Activated naive CD4-positive, alpha-beta T cell treated with anti-CD3 and anti-CD28 coated beads, Interleukin-2, amount 10 ng/mL, durations not matched to agents 7 days and 5 days (primary cell): ENCODE measurements around the gene AZIN2.
"Not testable (repeated sequence)": the region's sequence is repeated elsewhere in the genome, so short reads cannot be mapped to it uniquely, and the experiment has no call there.

Source experiments
- CTCF ChIA-PET: fragments of 350-600 bp; sonication (Branson Sonifier 250); formaldehyde crosslinking; loops from one replicate; lab custom pipeline; 2021; ENCODE audit warnings: antibody characterized with exemption; lab: Charles Lee
- DNase-seq: peaks from one replicate; pipeline ENCODE4 v3.0.0-alpha.2; 2020
- H3K27ac Mint-ChIP-seq: one replicate; pipeline ENCODE4 v1.8.0; 2021; ENCODE audit warnings: mild to moderate bottlenecking, moderate library complexity, mixed read lengths
- H3K27me3 Mint-ChIP-seq: one replicate; pipeline ENCODE4 v1.8.0; 2021; ENCODE audit warnings: mild to moderate bottlenecking, mixed read lengths
- H3K36me3 Mint-ChIP-seq: one replicate; pipeline ENCODE4 v1.8.0; 2021; ENCODE audit warnings: mixed read lengths
- H3K4me1 Mint-ChIP-seq: one replicate; pipeline ENCODE4 v1.8.0; 2021; ENCODE audit warnings: mixed read lengths
- H3K4me3 Mint-ChIP-seq: one replicate; pipeline ENCODE4 v1.8.0; 2021; ENCODE audit warnings: mild to moderate bottlenecking, moderate library complexity, mixed read lengths
- H3K9me3 Mint-ChIP-seq: one replicate; pipeline ENCODE4 v1.8.0; 2021; ENCODE audit warnings: mixed read lengths

AZIN2 gene

DNA sequence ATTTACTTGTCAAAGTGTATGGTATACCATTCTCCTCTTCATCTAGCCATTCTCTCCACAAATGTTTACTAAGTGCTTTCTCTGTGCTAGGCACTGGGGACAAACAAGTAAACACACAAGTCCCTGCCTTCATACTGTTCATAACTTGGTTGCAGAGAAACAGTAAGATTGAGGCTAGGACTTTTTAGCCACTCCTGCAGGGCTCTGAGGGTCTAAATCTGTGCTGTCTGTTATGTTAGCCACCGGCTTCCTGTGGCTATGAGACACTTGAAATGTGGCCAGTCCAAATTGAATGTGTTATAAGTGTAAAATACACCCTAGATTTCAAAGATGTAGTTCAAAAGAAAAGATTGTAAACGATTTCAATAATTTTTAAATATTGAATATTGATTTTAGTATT is 50.2 kb downstream of the AZIN2 start:
- no peak for DNase-seq
- Mint-ChIP-seq H3K4me3 (no peak overlapping the region), H3K4me1 (peaks cover 43% of the 10 kb centered on the region), H3K27me3 (peaks cover 3% of the 10 kb centered on the region), H3K9me3 (no peaks in the 10 kb centered on the region), H3K27ac (no peak overlapping the region), H3K36me3 (peaks cover 6% of the 10 kb centered on the region)
- CTCF ChIA-PET: no interaction called here

DNA sequence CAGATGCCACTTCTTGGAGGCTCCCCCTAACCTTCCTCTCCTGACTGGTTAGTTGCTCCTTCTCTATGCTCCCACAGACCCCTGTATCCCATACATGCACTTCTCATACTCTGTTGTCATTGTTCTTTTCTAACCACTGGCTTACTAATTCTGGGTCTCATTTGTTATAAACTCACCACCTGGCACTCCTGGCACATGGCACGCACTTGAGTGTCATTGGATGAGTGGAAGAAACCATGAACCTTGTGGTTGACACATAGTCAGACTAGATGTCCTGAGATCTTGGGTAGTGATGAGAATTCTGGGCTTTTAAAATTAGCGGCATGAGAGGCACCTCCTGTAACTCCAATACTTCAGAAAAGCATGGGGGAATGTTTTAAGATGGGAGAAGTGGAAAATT is 51.6 kb downstream of the AZIN2 start:
- Mint-ChIP-seq H3K27me3 (peaks cover 4% of the 10 kb centered on the region), H3K4me1 (peaks cover 33% of the 10 kb centered on the region), H3K36me3 (peaks cover 5% of the 10 kb centered on the region), H3K4me3 (no peak overlapping the region), H3K9me3 (no peaks in the 10 kb centered on the region), H3K27ac (no peak overlapping the region)
- CTCF ChIA-PET: no interaction called here
- DNase-seq: no peak

DNA sequence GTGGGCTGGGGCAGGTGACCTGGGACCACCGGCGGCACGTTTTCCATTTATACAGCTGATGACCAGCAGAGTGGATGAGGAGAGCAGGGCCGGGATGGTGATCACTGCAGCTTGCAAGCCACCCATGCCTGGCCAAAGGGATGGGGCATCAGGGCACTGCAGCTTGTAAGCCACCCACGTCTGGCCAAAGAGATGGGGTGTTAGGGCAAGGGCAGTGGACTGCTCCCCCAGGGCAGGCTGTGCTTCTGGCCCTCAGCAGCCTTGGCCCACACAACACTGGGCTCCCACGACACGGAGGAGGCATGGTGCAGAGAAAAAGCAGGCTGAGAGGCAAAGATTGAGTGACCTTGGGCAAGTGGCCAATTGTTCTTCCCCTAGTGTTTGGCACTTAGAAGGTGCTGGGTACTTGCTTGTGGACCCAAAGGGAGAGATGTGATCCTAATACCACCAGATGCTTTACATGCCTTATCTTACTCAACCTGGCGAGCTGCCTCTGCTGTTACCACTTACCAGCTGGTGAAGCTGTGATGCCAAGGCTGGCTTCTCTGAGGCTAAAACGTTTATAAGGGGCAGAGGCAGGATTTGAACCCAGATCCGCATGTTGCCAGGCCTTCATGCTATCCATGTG is 52.6 kb downstream of the AZIN2 start:
- Mint-ChIP-seq H3K4me3 (no peak overlapping the region), H3K27ac (no peak overlapping the region), H3K36me3 (peaks cover 5% of the 10 kb centered on the region), H3K4me1 (peaks cover 26% of the 10 kb centered on the region), H3K27me3 (peaks cover 8% of the 10 kb centered on the region), H3K9me3 (no peaks in the 10 kb centered on the region)
- CTCF ChIA-PET: no interaction called here
- DNase-seq: no peak

DNA sequence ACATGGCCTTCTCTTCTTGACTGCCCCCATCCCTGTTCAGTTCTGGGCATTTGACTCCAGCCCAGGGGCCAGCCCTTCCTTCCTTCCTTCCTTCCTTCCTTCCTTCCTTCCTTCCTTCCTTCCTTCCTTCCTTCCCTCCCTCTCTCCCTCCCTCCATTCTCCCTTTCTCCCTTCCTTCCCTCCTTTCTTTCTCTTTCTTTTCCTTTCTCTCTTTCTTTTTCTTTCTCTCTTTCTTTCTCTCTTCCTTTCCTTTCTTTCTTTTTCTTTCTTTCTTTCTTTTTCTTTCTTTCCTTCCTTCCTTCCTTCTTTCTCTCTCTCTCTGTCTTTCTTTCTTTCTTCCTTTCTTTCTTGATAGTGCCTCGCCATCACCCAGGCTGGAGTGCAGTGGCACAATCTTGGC is 55.1 kb downstream of the AZIN2 start:
- not testable (repeated sequence) for H3K4me1 Mint-ChIP-seq, H3K9me3 Mint-ChIP-seq, H3K36me3 Mint-ChIP-seq, H3K4me3 Mint-ChIP-seq, H3K27me3 Mint-ChIP-seq, DNase-seq, H3K27ac Mint-ChIP-seq
- CTCF ChIA-PET: interaction anchor here (1.3 to 1.5 kb wide), 3 partner anchors 9 to 335 kb away, joined by 3 to 8 read pairs (median 3); no protein-coding TSS in a partner anchor

DNA sequence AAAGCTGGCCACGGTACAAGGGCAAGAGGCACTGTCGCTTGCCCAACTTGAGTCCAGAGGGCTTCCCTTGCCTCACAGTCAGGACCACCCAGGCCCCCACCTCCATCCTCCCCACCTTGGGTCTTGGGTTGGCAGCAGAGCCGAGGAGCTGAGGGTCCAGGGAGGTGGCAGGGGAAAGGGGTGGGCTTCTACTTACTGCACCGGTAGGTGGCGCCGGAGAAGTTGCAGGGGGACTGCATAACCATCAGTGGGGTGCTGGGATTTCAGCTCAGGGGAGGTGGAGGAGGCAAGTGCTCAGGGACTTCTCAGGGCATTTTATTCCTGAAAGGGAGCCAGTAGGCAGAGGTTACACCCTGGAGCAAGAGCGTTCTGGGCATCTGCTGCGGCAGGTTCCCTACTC is 56.8 kb downstream of the AZIN2 start:
- H3K4me3 Mint-ChIP-seq: no peak overlapping the region
- no peak overlapping the region for H3K27ac Mint-ChIP-seq
- peaks cover 8% of the 10 kb centered on the region for H3K27me3 Mint-ChIP-seq
- no peaks in the 10 kb centered on the region for H3K9me3 Mint-ChIP-seq
- peak; percentile 50 for DNase-seq
- H3K36me3 Mint-ChIP-seq: no peaks in the 10 kb centered on the region
- H3K4me1 Mint-ChIP-seq: peaks cover 9% of the 10 kb centered on the region
- CTCF ChIA-PET: interaction anchor here (1.0 to 1.5 kb wide), 9 partner anchors 8 to 334 kb away, joined by 3 to 4 read pairs (median 4); partner anchors contain the start of gene TRIM62

DNA sequence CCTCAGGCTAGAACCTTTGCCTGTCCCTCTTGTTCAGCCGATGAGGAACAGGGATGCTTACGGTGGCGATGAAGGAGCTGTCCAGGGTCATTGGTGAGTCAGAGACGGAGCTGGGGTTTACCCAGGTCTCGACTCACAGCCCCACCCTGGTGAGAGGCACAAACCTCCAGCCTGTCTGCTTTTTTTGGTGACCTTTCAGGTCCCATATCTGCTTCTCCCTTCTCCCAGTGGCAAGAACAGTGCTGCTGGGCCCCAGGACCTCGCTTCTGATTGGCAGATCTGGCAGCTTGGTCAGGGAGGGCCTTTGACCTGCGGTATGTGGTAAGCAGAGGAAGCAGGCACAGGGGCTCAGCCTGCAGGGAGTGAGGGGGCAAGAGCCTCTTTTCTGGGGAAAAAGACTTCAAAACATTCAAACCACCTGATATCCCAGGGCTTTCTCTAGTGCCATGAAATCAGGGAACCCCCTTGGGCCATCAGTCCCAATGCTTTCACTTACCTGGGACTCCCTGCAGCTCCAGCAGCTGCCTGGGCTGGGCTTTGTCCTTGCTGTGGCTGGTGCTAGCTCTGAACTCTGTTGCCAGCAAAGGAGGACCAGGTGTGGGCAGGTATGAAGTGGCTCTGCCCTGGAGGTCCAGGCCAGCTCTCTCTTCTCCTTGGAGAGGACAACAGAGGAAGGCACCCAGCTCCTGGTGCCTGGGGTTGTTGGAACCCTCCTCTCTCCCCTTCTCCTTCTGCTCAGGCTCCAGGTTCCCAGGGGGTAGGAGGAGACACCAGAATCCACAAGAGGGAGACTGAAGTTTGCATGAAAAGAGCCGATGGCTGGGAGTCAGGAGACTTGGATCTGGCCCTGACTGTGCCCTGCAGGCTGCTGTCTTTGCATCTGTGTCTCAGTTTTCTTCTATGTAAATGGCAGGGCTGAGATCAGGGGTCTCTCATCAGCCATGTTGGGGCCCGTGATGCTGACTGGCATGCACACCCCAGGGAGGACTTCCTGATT is 59.5 kb downstream of the AZIN2 start:
- H3K36me3 Mint-ChIP-seq: peaks cover 2% of the 10 kb centered on the region
- H3K4me3 Mint-ChIP-seq: no peak overlapping the region
- no peak for DNase-seq
- no peaks in the 10 kb centered on the region for H3K9me3 Mint-ChIP-seq
- CTCF ChIA-PET: interaction anchor here (0.9 kb wide), 1 partner anchor 9 kb away, joined by 4 read pairs; no protein-coding TSS in a partner anchor
- H3K27me3 Mint-ChIP-seq: peaks cover 8% of the 10 kb centered on the region
- no peak overlapping the region for H3K27ac Mint-ChIP-seq
- peaks cover 9% of the 10 kb centered on the region for H3K4me1 Mint-ChIP-seq

DNA sequence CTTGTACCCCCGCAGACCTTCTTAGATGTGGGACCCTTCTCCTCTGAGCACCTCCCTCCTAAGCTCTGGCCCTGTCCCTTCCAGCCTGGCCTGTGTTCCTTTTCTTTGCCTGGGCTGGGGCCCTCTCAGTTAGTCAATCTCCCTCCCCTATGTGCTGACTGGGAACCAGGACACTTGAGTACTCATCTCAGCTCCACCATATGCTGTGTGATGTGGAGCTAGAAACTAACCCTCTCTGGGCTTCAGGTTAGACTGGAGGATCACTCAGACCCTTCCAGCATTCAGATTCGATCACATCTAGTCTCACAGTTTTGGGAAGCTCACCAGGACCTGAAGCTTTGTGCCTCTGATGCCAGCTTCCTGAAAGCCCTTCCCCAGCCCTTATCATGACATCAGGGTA is 60.3 kb downstream of the AZIN2 start:
- Mint-ChIP-seq H3K27me3 (peaks cover 4% of the 10 kb centered on the region), H3K4me3 (no peak overlapping the region), H3K4me1 (peaks cover 7% of the 10 kb centered on the region), H3K36me3 (peaks cover 6% of the 10 kb centered on the region), H3K27ac (peak overlapping the region; percentile 33), H3K9me3 (no peaks in the 10 kb centered on the region)
- DNase-seq: no peak
- CTCF ChIA-PET: interaction anchor here (0.9 kb wide), 1 partner anchor 9 kb away, joined by 4 read pairs; no protein-coding TSS in a partner anchor

DNA sequence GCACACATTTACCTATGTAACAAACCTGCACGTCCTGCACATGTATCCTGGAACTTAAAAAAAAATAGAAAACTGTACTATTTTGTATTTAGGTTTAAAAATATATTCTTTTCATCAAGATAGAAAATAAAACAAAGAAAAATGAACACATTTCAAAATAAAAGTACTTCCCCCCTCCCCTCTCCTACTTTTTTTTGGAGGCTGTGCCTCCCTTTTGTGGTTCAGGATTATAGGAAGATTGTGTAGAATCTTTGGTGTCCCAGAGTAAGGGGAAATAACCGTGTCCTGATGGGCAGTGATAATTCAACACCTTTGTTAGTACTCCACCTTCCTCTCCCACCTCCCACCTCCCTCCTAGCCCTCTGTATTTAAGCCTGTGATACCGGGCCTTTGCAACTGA is 60.8 kb downstream of the AZIN2 start:
- Mint-ChIP-seq H3K4me1 (peaks cover 6% of the 10 kb centered on the region), H3K36me3 (peaks cover 10% of the 10 kb centered on the region), H3K4me3 (no peak overlapping the region), H3K9me3 (no peaks in the 10 kb centered on the region), H3K27ac (no peak overlapping the region), H3K27me3 (peaks cover 3% of the 10 kb centered on the region)
- DNase-seq: no peak
- CTCF ChIA-PET: no interaction called here

DNA sequence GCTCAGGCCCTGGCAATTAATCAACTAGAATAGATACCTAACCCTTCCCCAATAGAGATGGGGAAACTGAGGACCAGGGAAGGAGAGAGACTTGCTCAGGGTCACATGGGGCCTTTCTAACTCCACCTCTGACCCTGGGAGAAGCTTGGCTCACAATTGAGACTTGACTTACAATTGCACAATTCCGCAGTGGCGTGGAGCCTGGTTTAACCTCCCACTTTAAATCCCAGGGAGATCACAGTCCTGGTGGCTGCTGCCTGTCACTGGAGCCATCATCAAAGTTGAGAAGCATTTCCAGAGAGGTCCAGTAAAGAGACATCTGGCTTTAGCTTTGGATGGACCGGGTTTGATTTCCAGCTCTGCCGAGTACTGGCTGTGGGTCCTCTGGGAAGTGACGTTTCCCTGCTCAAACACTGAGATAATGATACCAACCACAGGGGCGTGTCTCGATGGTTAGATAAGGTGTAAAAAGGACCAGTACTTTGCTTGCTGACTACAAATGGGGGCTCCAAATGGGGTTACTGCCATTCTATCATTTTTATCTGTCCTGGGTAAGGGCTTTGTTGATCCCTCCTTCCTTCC is 61.6 kb downstream of the AZIN2 start:
- DNase-seq: no peak
- Mint-ChIP-seq H3K36me3 (peaks cover 13% of the 10 kb centered on the region), H3K27ac (no peak overlapping the region), H3K4me3 (no peak overlapping the region), H3K4me1 (peaks cover 6% of the 10 kb centered on the region), H3K27me3 (peaks cover 3% of the 10 kb centered on the region), H3K9me3 (no peaks in the 10 kb centered on the region)
- CTCF ChIA-PET: no interaction called here

DNA sequence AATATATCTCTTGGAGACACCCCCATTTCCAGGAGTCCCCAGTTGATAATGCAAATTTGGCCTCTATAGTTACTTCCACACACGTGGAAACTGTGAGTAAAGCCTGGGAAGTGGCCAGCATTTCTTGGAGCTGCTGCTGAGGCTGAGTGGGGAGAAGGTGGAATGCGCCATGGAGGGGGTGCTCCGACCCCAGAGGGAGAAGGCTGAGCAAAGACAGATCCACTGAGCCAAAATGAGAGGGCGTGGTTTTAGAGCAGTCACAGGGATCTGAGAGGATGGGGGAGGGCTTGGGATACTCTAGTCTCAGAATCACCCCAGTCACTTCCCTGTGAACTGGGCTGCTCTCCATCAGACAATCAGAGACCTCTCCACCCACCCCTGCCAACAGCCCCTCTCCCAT is 62.2 kb downstream of the AZIN2 start:
- Mint-ChIP-seq H3K36me3 (peaks cover 13% of the 10 kb centered on the region), H3K4me1 (peaks cover 6% of the 10 kb centered on the region), H3K4me3 (no peak overlapping the region), H3K27me3 (no peaks in the 10 kb centered on the region), H3K27ac (no peak overlapping the region), H3K9me3 (no peaks in the 10 kb centered on the region)
- CTCF ChIA-PET: no interaction called here
- DNase-seq: no peak

DNA sequence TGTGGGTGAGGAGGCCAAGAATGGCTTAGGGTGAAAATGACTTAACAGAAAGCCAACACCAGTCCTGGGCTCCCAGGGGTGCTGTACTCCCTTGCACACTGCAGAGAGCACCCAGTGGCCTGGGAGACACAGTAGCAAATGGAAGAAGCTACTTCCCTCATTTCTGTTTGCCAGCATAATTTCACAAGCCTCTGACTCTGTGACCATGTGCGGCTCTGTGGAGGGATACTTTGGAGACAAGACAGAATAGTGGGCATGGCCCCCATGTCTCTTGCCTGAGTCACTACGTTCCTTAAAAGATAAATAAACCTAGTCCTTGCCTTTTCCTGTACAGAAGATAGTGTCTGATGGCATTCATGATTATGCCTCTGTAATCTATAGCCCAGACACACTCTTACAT is 62.7 kb downstream of the AZIN2 start:
- no peak for DNase-seq
- CTCF ChIA-PET: no interaction called here
- H3K36me3 Mint-ChIP-seq: peaks cover 13% of the 10 kb centered on the region
- no peaks in the 10 kb centered on the region for H3K27me3 Mint-ChIP-seq
- no peak overlapping the region for H3K4me3 Mint-ChIP-seq
- peaks cover 6% of the 10 kb centered on the region for H3K4me1 Mint-ChIP-seq
- no peaks in the 10 kb centered on the region for H3K9me3 Mint-ChIP-seq
- no peak overlapping the region for H3K27ac Mint-ChIP-seq

DNA sequence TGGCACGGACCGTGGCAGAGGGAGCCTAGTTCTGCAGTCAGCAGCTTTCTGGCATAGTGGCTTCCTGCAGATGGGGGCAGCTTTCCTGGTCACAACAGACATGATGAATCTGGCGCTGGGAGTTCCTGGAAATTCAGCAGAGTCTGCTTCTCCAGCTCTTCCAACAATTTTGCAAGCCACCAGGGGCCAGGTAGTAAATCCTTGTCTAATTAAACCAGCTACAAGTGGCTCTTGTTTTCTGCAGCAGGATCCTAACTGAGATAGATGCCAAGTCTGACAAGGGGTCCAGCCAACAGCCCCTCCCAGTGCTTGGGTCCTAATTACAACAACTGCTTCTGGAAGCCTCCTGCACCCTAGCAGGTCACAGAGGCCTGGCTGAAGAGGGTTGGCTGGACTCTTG is 65.0 kb downstream of the AZIN2 start:
- H3K9me3 Mint-ChIP-seq: no peaks in the 10 kb centered on the region
- H3K4me3 Mint-ChIP-seq: no peak overlapping the region
- no peak for DNase-seq
- H3K27ac Mint-ChIP-seq: no peak overlapping the region
- peaks cover 4% of the 10 kb centered on the region for H3K4me1 Mint-ChIP-seq
- CTCF ChIA-PET: interaction anchor here (1.3 to 1.8 kb wide), 2 partner anchors 8 to 19 kb away, joined by 4 to 6 read pairs; no protein-coding TSS in a partner anchor
- no peaks in the 10 kb centered on the region for H3K27me3 Mint-ChIP-seq
- H3K36me3 Mint-ChIP-seq: peaks cover 13% of the 10 kb centered on the region

DNA sequence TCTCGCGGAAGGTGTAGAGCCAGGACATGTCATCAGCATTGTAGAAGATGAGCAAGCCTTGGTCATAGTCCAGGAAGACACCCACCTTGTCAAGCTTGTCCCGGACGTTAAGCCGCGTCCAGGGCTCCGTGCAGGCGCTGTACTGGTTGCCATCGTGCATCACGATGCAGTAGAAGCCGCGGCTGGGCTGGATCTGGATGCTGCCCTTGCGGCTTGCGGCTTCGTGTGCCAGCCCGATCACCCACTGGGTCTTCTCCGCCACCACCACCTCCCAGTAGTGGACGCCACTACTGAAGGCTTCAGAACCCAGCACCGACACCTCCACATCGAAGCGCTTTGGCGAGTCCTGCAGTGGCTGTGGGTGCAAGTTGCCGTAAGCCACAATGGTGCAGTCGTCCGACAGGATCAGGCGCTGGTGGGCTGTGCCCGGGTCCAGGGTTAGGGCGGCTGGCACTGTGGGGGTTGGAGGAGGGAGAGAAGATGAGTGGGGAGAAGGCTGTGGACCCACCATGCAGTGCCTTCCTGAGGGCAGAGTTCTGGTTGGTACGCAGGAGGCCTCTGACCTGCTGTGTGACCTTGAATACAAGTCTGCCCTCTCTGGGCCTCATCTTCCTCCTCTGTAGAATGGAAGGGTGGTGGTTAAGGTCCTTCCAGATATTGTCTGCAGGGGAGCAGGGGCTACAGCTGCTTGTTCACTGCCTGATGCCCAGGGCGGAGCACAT is 66.5 kb downstream of the AZIN2 start:
- CTCF ChIA-PET: interaction anchor here (0.6 to 1.1 kb wide), 3 partner anchors 10 to 238 kb away, joined by 3 to 4 read pairs (median 3); no protein-coding TSS in a partner anchor
- H3K4me3 Mint-ChIP-seq: no peak overlapping the region
- no peaks in the 10 kb centered on the region for H3K9me3 Mint-ChIP-seq
- H3K36me3 Mint-ChIP-seq: peaks cover 13% of the 10 kb centered on the region
- no peak overlapping the region for H3K27ac Mint-ChIP-seq
- DNase-seq: no peak
- H3K4me1 Mint-ChIP-seq: no peaks in the 10 kb centered on the region
- no peaks in the 10 kb centered on the region for H3K27me3 Mint-ChIP-seq

DNA sequence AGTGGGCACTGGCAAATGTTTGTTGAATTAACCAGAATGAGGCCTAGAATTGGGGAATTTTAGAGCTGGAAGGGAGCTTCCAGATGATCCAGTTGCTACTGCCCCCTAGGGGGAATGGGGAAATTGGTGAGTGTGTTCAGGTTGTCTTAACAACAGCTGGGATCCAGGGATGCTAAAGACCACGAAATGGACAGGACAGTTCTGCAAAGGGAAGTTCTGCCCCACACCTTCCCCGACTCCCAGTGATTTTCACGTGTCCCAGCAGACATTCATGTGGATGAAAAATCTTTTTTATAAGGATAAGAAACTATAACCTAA is 67.0 kb downstream of the AZIN2 start:
- Mint-ChIP-seq H3K36me3 (peaks cover 13% of the 10 kb centered on the region), H3K9me3 (no peaks in the 10 kb centered on the region), H3K4me3 (no peak overlapping the region), H3K27me3 (no peaks in the 10 kb centered on the region), H3K4me1 (peaks cover 4% of the 10 kb centered on the region), H3K27ac (no peak overlapping the region)
- CTCF ChIA-PET: interaction anchor here (1.0 to 1.1 kb wide), 2 partner anchors 10 to 53 kb away, joined by 3 to 4 read pairs; no protein-coding TSS in a partner anchor
- DNase-seq: peak; percentile 38
